Urinary bladder (tissue), 4 donors: ENCODE measurements around the gene EEFSEC. TPM values are rescaled to one million over a fixed set of nuclear protein-coding genes. Genes with fewer than 3 reads are reported as not detected.
A peak's percentile ranks its signal among the peaks of the same experiment; 100 is the strongest.

ENCODE experiments used
- DNase-seq: peaks from one replicate; pipeline ENCODE4 v3.0.0-alpha.2; 2015; ENCODE audit errors: extremely low spot score
- H3K27ac ChIP-seq: one replicate; pipeline ENCODE4 v1.5.1; 2013; ENCODE audit warnings: low read depth, mild to moderate bottlenecking, moderate library complexity
- H3K36me3 ChIP-seq: one replicate; pipeline ENCODE4 v1.6.1; 2013; ENCODE audit warnings: mild to moderate bottlenecking, moderate library complexity; ENCODE audit not compliant: insufficient read depth
- H3K4me1 ChIP-seq: one replicate; pipeline ENCODE4 v1.6.1; 2013; ENCODE audit warnings: mild to moderate bottlenecking, moderate library complexity; ENCODE audit not compliant: insufficient read depth
- H3K4me3 ChIP-seq: one replicate; pipeline ENCODE4 v1.5.1; 2013; ENCODE audit warnings: low read depth, low read length
- WGBS: extraction: QIAGEN DNeasy Blood & Tissue Kit; methylation state at CpG from one replicate; pipeline ENCODE4 v1.1.7; 2013; 5-methylcytosine and 5-hydroxymethylcytosine counted together
- polyA plus RNA-seq: library from polyadenylated mRNA; stranded (reverse); fragments of 200-250 nt; gene quantifications from one replicate; pipeline ENCODE4 v1.2.3, GENCODE V29; 2013
- total RNA-seq: library from RNA; depleted of rRNA; stranded (reverse); fragments of >200 nt; gene quantifications from one replicate; pipeline ENCODE4 v1.2.3, GENCODE V29; 2014
- donor health status: healthy with polysubstance abuse.
- donor health status: healthy.

The EEFSEC gene
- total and polyA plus RNA-seq, 2 donors = 4.2 to 18.5 TPM

- no peaks in the 10 kb centered on the region for H3K4me1 ChIP-seq
- H3K36me3 ChIP-seq = no peaks in the 10 kb centered on the region
- H3K4me3 ChIP-seq = no peak overlapping the region
- no peak overlapping the region for H3K27ac ChIP-seq
- WGBS = 89% methylated on average over 1 of the region's 1 CpG
- no peak for DNase-seq
Observed at GRCh38 chr3:128199110-128199509, 45.8 kb downstream of the EEFSEC start.

- peaks cover 3% of the 10 kb centered on the region for H3K4me1 ChIP-seq
- no peak for DNase-seq
- no peak overlapping the region for H3K4me3 ChIP-seq
- 92% methylated on average over 1 of the region's 1 CpG for WGBS
- H3K27ac ChIP-seq = no peak overlapping the region
- no peaks in the 10 kb centered on the region for H3K36me3 ChIP-seq
Observed at GRCh38 chr3:128201158-128201755, 48.0 kb downstream of the EEFSEC start.

GRCh38 chr3:128203169-128203568 lies 49.9 kb downstream of the EEFSEC start:
- no peaks in the 10 kb centered on the region for H3K36me3 ChIP-seq
- H3K4me1 ChIP-seq = peaks cover 3% of the 10 kb centered on the region
- DNase-seq = no peak
- 96% methylated on average over 3 of the region's 3 CpGs for WGBS
- H3K27ac ChIP-seq = no peak overlapping the region
- no peak overlapping the region for H3K4me3 ChIP-seq

- no peak overlapping the region for H3K27ac ChIP-seq
- no peaks in the 10 kb centered on the region for H3K36me3 ChIP-seq
- peak; percentile 78 for DNase-seq
- no peak overlapping the region for H3K4me3 ChIP-seq
- peaks cover 3% of the 10 kb centered on the region for H3K4me1 ChIP-seq
- WGBS = 49% methylated on average over 3 of the region's 3 CpGs
Observed at GRCh38 chr3:128205558-128206145, 52.4 kb downstream of the EEFSEC start.

GRCh38 chr3:128207951-128208350 lies 54.7 kb downstream of the EEFSEC start:
- Histone ChIP-seq H3K4me1 (peaks cover 3% of the 10 kb centered on the region), H3K36me3 (no peaks in the 10 kb centered on the region), H3K4me3 (no peak overlapping the region), H3K27ac (no peak overlapping the region)
- 75% methylated on average over 7 of the region's 7 CpGs for WGBS
- DNase-seq = no peak

- H3K27ac ChIP-seq = no peak overlapping the region
- no peak for DNase-seq
- 87% methylated on average over 3 of the region's 3 CpGs for WGBS
Observed at GRCh38 chr3:128210711-128211110, 57.4 kb downstream of the EEFSEC start.

GRCh38 chr3:128214056-128214455 lies 60.8 kb downstream of the EEFSEC start:
- WGBS = 95% methylated on average over 2 of the region's 2 CpGs
- no peak overlapping the region for H3K27ac ChIP-seq
- H3K4me3 ChIP-seq = no peak overlapping the region
- DNase-seq = no peak
- no peaks in the 10 kb centered on the region for H3K4me1 ChIP-seq
- H3K36me3 ChIP-seq = no peaks in the 10 kb centered on the region

More at GRCh38 chr3:128210711-128211110, 57.4 kb downstream of the EEFSEC start:
- Histone ChIP-seq H3K36me3 (no peaks in the 10 kb centered on the region), H3K4me1 (no peaks in the 10 kb centered on the region), H3K4me3 (no peak overlapping the region)

- Histone ChIP-seq H3K36me3 (no peaks in the 10 kb centered on the region), H3K4me3 (no peak overlapping the region), H3K4me1 (no peaks in the 10 kb centered on the region), H3K27ac (no peak overlapping the region)
- DNase-seq = no peak
- 70% methylated on average over 2 of the region's 2 CpGs for WGBS
Observed at GRCh38 chr3:128215290-128215689, 62.0 kb downstream of the EEFSEC start.

- no peak for DNase-seq
- 58% methylated on average over 5 of the region's 5 CpGs for WGBS
- H3K4me3 ChIP-seq = no peak overlapping the region
- H3K27ac ChIP-seq = no peak overlapping the region
- H3K4me1 ChIP-seq = no peaks in the 10 kb centered on the region
- H3K36me3 ChIP-seq = no peaks in the 10 kb centered on the region
Observed at GRCh38 chr3:128215800-128216495, 62.7 kb downstream of the EEFSEC start.

- Histone ChIP-seq H3K36me3 (no peaks in the 10 kb centered on the region), H3K4me1 (no peaks in the 10 kb centered on the region), H3K27ac (no peak overlapping the region), H3K4me3 (no peak overlapping the region)
- 66% methylated on average over 6 of the region's 6 CpGs for WGBS
- peak; percentile 50 for DNase-seq
Observed at GRCh38 chr3:128217702-128218547, 64.6 kb downstream of the EEFSEC start.

- no peaks in the 10 kb centered on the region for H3K4me1 ChIP-seq
- no peak for DNase-seq
- no peaks in the 10 kb centered on the region for H3K36me3 ChIP-seq
- H3K4me3 ChIP-seq = no peak overlapping the region
- WGBS = 82% methylated on average over 13 of the region's 13 CpGs
- H3K27ac ChIP-seq = no peak overlapping the region
Observed at GRCh38 chr3:128218548-128219257, 65.4 kb downstream of the EEFSEC start.

GRCh38 chr3:128221328-128221727 lies 68.0 kb downstream of the EEFSEC start:
- H3K36me3 ChIP-seq = no peaks in the 10 kb centered on the region
- H3K4me1 ChIP-seq = no peaks in the 10 kb centered on the region
- DNase-seq = no peak
- H3K4me3 ChIP-seq = no peak overlapping the region
- WGBS = 86% methylated on average over 3 of the region's 3 CpGs
- H3K27ac ChIP-seq = no peak overlapping the region

GRCh38 chr3:128222796-128223385 lies 69.6 kb downstream of the EEFSEC start:
- DNase-seq = no peak
- Histone ChIP-seq H3K4me1 (no peaks in the 10 kb centered on the region), H3K36me3 (no peaks in the 10 kb centered on the region), H3K27ac (no peak overlapping the region), H3K4me3 (no peak overlapping the region)
